Activated CD8-positive, alpha-beta T cell treated with anti-CD3 and anti-CD28 coated beads for 36 hours (primary cell): Measurements from ENCODE around the gene HNRNPM. TPM values are rescaled to one million over a fixed set of nuclear protein-coding genes. Genes with fewer than 3 reads are reported as not detected.

Source experiments
- ATAC-seq: fragments of 200-7000 bp; cut with Tn5 transposase; one replicate; pipeline ENCODE4 v1.10.0; 2021; ENCODE audit warnings: mild to moderate bottlenecking, moderate library complexity
- CTCF ChIA-PET: fragments of 350-600 bp; sonication (Branson Sonifier 250); formaldehyde crosslinking; loops from one replicate; lab custom pipeline; 2021; ENCODE audit warnings: antibody characterized with exemption; lab: Charles Lee
- POLR2A ChIA-PET: fragments of 350-600 bp; sonication (Branson Sonifier 250); formaldehyde crosslinking; loops from one replicate; lab custom pipeline; 2021; ENCODE audit warnings: antibody characterized with exemption; lab: Charles Lee
- DNase-seq: peaks from one replicate; pipeline ENCODE4 v3.0.0-alpha.2; 2020
- H3K27ac Mint-ChIP-seq: one replicate; pipeline ENCODE4 v1.8.0; 2021; ENCODE audit warnings: mild to moderate bottlenecking, mixed read lengths
- H3K27me3 Mint-ChIP-seq: one replicate; pipeline ENCODE4 v1.8.0; 2021; ENCODE audit warnings: mixed read lengths
- H3K36me3 Mint-ChIP-seq: one replicate; pipeline ENCODE4 v1.8.0; 2021; ENCODE audit warnings: low read depth, mixed read lengths
- H3K4me1 Mint-ChIP-seq: one replicate; pipeline ENCODE4 v1.8.0; 2021; ENCODE audit warnings: low read depth, mixed read lengths
- H3K4me3 Mint-ChIP-seq: one replicate; pipeline ENCODE4 v1.8.0; 2021; ENCODE audit warnings: mild to moderate bottlenecking, moderate library complexity, mixed read lengths
- H3K9me3 Mint-ChIP-seq: one replicate; pipeline ENCODE4 v1.8.0; 2021; ENCODE audit warnings: mixed read lengths
- intact Hi-C: fragments of 100-400 bp; cut with micrococcal nuclease; formaldehyde crosslinking; loops from one replicate; pipeline ENCODE4 v1.10.0; 2022
- total RNA-seq, 2 experiments: library from RNA; stranded (reverse); gene quantifications; one replicate each; pipeline ENCODE4 v1.2.3, GENCODE V29; 2021
- TF ChIP-seq, protein P1 (sequence below): fragments of 200-600 bp; IDR thresholded peaks from one replicate; pipeline ENCODE4 v1.8.0; 2022; ENCODE audit warnings: antibody characterized with exemption, mild to moderate bottlenecking

Gene HNRNPM
- total RNA-seq, result 100 to 1,000 TPM; 242 to 254 TPM

GRCh38 chr19:8444677-8445487, at the start of gene HNRNPM:
HNRNPM (plus strand) TSS chr19:8444975; CDS start chr19:8444999, 24 bp downstream.
- H3K9me3 Mint-ChIP-seq, result no peaks in the 10 kb centered on the region
- CTCF ChIA-PET, result interaction anchor here (0.6 to 2.4 kb wide), 7 partner anchors 17 to 133 kb away, joined by 3 to 9 read pairs (median 5); partner anchors contain the start of genes MARCHF2 and MYO1F
- DNase-seq, result peak; percentile 100
- POLR2A ChIA-PET, result interaction anchor here (0.6 to 3.5 kb wide), 17 partner anchors 8 to 70 kb away, joined by 3 to 13 read pairs (median 3); partner anchors contain the start of genes MARCHF2 and ZNF414
- H3K4me3 Mint-ChIP-seq, result peak within 1 kb of the TSS; percentile 95
- H3K27ac Mint-ChIP-seq, result peak within 1 kb of the TSS; percentile 90
- intact Hi-C loops, result no loop called here
- ATAC-seq, result peak; percentile 96
- H3K4me1 Mint-ChIP-seq, result peaks cover 34% of the 10 kb centered on the region
- TF ChIP-seq, protein P1, sequence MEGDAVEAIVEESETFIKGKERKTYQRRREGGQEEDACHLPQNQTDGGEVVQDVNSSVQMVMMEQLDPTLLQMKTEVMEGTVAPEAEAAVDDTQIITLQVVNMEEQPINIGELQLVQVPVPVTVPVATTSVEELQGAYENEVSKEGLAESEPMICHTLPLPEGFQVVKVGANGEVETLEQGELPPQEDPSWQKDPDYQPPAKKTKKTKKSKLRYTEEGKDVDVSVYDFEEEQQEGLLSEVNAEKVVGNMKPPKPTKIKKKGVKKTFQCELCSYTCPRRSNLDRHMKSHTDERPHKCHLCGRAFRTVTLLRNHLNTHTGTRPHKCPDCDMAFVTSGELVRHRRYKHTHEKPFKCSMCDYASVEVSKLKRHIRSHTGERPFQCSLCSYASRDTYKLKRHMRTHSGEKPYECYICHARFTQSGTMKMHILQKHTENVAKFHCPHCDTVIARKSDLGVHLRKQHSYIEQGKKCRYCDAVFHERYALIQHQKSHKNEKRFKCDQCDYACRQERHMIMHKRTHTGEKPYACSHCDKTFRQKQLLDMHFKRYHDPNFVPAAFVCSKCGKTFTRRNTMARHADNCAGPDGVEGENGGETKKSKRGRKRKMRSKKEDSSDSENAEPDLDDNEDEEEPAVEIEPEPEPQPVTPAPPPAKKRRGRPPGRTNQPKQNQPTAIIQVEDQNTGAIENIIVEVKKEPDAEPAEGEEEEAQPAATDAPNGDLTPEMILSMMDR, result no peak
- peaks cover 38% of the 10 kb centered on the region for H3K36me3 Mint-ChIP-seq
- H3K27me3 Mint-ChIP-seq, result no peaks in the 10 kb centered on the region

DNA sequence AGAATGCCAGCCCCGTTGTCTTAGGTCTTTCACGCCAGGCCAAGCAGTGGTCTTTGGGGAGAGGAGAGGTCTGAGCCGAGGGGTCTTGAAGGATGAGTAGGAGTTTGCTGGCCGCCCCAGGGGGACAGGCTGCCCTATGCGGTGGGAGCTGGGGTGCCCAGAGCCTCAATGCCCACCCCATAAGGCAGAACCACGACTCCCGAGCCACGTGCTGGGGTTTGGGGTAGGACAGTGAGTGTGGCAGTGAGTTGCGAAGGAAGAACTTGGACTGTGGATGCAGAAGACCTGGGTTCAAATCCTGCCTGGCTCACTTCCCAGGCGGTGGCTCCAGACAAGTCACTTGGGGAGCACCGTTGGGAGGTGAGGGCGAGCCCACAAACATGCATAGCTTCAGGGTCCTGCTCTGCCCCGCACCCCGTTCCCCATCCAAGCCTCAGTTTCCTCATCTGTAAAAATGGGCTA, 49.1 kb upstream of the HNRNPM start:
- H3K9me3 Mint-ChIP-seq, result no peaks in the 10 kb centered on the region
- peaks cover 43% of the 10 kb centered on the region for H3K4me1 Mint-ChIP-seq
- H3K27me3 Mint-ChIP-seq, result no peaks in the 10 kb centered on the region
- H3K36me3 Mint-ChIP-seq, result peaks cover 9% of the 10 kb centered on the region
- H3K4me3 Mint-ChIP-seq, result no peak overlapping the region
- ChIA-PET POLR2A (interaction anchor here (0.9 kb wide), 1 partner anchor 19 kb away, joined by 3 read pairs; no protein-coding TSS in a partner anchor), CTCF (interaction anchor here (7.5 kb wide), 1 partner anchor 42 kb away, joined by 66 read pairs; no protein-coding TSS in a partner anchor)
- ATAC-seq (no peak), DNase-seq (no peak)
- intact Hi-C loops, result no loop called here
- H3K27ac Mint-ChIP-seq, result no peak overlapping the region
- TF ChIP-seq, protein P1, result no peak

DNA sequence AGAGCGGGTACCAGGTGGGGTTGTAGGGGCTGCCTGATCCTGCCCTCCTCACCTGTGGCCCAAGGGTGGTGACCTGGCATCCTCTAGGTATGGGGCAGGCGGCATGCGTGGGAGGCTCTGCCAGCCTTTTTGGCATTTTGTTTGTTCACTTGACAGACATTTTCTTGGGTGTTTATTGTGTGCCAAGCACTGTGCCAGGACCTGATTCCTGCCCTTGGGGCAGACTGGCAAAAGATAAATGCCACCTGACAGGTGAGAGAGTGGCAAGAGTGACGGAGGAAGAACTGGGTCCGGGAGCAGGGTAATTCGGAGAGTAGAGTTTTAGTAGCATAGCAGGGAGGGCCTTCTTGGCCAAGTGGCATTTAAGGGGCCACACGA, 48.6 kb upstream of the HNRNPM start:
- no peak overlapping the region for H3K4me3 Mint-ChIP-seq
- ChIA-PET POLR2A (interaction anchor here (0.9 kb wide), 1 partner anchor 19 kb away, joined by 3 read pairs; no protein-coding TSS in a partner anchor), CTCF (interaction anchor here (7.5 kb wide), 1 partner anchor 42 kb away, joined by 66 read pairs; no protein-coding TSS in a partner anchor)
- H3K27ac Mint-ChIP-seq, result peak overlapping the region; percentile 18
- intact Hi-C loops, result no loop called here
- H3K4me1 Mint-ChIP-seq, result peaks cover 37% of the 10 kb centered on the region
- DNase-seq (no peak), ATAC-seq (no peak)
- no peaks in the 10 kb centered on the region for H3K27me3 Mint-ChIP-seq
- no peaks in the 10 kb centered on the region for H3K9me3 Mint-ChIP-seq
- TF ChIP-seq, protein P1, result no peak
- H3K36me3 Mint-ChIP-seq, result peaks cover 9% of the 10 kb centered on the region

GRCh38 chr19:8396563-8397203, 48.1 kb upstream of the HNRNPM start:
- intact Hi-C loops, result no loop called here
- Mint-ChIP-seq H3K4me3 (no peak overlapping the region), H3K27me3 (no peaks in the 10 kb centered on the region), H3K4me1 (peaks cover 34% of the 10 kb centered on the region), H3K9me3 (no peaks in the 10 kb centered on the region), H3K27ac (peak overlapping the region; percentile 70), H3K36me3 (peaks cover 9% of the 10 kb centered on the region)
- TF ChIP-seq, protein P1, result peak; percentile 87
- DNase-seq, result peak; percentile 89
- ATAC-seq, result peak; percentile 96
- POLR2A ChIA-PET, result no interaction called here
- CTCF ChIA-PET, result interaction anchor here (0.5 to 7.5 kb wide), 5 partner anchors 14 to 61 kb away, joined by 3 to 66 read pairs (median 3); no protein-coding TSS in a partner anchor
